Karpas-422 (cell line): ENCODE measurements around the gene PNPLA2. TPM values are rescaled to one million over a fixed set of nuclear protein-coding genes. Genes with fewer than 3 reads are reported as not detected.

ENCODE experiments used
- DNase-seq: peaks from one replicate; pipeline ENCODE4 v3.0.0-alpha.2; 2015
- H2AFZ ChIP-seq: fragments of 200-600 bp; sonication (generic); 2 replicates; pipeline ENCODE4 v1.6.1; 2014; ENCODE audit warnings: antibody characterized with exemption, low read length, mixed read lengths
- H3K27ac ChIP-seq: fragments of 200-600 bp; sonication (generic); 2 replicates; pipeline ENCODE4 v1.5.1; 2014; ENCODE audit warnings: mild to moderate bottlenecking, low read length, moderate library complexity
- H3K27me3 ChIP-seq: fragments of 200-600 bp; sonication (generic); 2 replicates; pipeline ENCODE4 v1.6.1; 2014; ENCODE audit warnings: low read length, mixed read lengths
- H3K36me3 ChIP-seq: fragments of 200-600 bp; sonication (generic); 2 replicates; pipeline ENCODE4 v1.6.1; 2014; ENCODE audit warnings: low read length, mixed read lengths; ENCODE audit not compliant: insufficient read depth
- H3K4me1 ChIP-seq: fragments of 200-600 bp; sonication (generic); 2 replicates; pipeline ENCODE4 v1.6.1; 2014; ENCODE audit warnings: mild to moderate bottlenecking, low read length, mixed read lengths
- H3K4me2 ChIP-seq: fragments of 200-600 bp; sonication (generic); 2 replicates; pipeline ENCODE4 v1.6.1; 2014; ENCODE audit warnings: low read length, low read depth, mild to moderate bottlenecking; ENCODE audit not compliant: poor library complexity, severe bottlenecking
- H3K4me3 ChIP-seq: fragments of 200-600 bp; sonication (generic); 2 replicates; pipeline ENCODE4 v1.5.1; 2014; ENCODE audit warnings: mild to moderate bottlenecking, antibody characterized with exemption, low read length, mixed read lengths
- H3K79me2 ChIP-seq: fragments of 200-600 bp; sonication (generic); 2 replicates; pipeline ENCODE4 v1.6.1; 2014; ENCODE audit warnings: mild to moderate bottlenecking, low read length, mixed read lengths
- H3K9ac ChIP-seq: fragments of 200-600 bp; sonication (generic); 2 replicates; pipeline ENCODE4 v1.6.0; 2014; ENCODE audit warnings: low read length
- H3K9me2 ChIP-seq: fragments of 200-600 bp; sonication (generic), shearing (Covaris generic); replicated peaks from 2 replicates; pipeline ENCODE4 v1.6.0; 2014; ENCODE audit warnings: mild to moderate bottlenecking, low read length, moderate library complexity; ENCODE audit not compliant: insufficient read depth
- H3K9me3 ChIP-seq: fragments of 300-700, 200-600 bp; sonication (generic); 2 replicates; pipeline ENCODE4 v1.6.1; 2014; ENCODE audit warnings: low read length, mixed read lengths
- H4K20me1 ChIP-seq: fragments of 200-600 bp; sonication (generic); 2 replicates; pipeline ENCODE4 v1.6.1; 2014; ENCODE audit warnings: mild to moderate bottlenecking, antibody characterized with exemption, low read length, low read depth; ENCODE audit not compliant: insufficient read depth
- total RNA-seq: library from RNA; depleted of rRNA; stranded (reverse); fragments of >200 nt; shearing (Covaris generic); gene quantifications from 2 replicates; pipeline ENCODE4 v1.2.3, GENCODE V29; 2014; ENCODE audit warnings: low replicate concordance

The PNPLA2 gene
- total RNA-seq, 1 experiment from 2014 or later: 32.5 TPM

DNA sequence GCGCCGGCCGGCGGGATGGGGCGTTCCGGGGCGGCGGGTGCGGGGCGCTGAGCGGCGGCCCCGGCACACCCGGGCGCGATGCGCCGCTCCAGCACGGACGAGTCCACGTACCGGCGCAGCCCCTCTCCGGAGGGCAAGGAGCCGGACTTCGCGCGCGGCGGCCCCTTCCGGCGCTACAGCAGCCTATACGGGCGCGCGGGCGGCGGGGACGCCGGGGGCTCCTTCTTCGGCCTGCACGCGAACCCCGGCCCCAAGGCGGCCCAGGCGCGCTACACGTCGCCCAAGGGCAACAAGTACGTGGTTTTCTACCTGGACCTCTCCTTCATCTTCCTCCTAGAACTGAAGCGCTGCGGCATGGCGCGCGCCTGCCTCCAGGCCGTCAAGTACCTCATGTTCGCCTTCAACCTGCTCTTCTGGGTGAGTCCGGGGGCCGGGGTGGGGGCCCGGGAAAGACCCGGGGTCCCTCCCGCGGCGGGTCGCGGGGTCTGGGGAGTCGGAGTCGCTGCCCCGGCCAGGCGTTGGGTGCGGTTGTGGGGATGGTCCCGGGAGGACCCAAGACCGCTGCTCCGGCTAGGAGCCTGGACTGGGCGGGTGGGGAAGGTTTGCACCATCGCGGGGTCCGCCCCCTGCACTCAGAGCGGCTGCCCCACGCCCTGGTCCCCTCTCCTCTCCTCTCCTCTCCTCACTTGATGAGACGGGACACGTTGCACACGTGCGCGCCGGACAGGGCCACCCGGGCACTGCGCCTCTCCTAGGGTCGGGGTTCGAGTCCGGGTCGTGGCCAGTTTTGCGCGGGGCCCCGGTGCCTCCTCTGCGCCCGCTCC lies 31.4 kb downstream of the PNPLA2 start:
- Histone ChIP-seq H3K9me3 (no peaks in the 10 kb centered on the region), H4K20me1 (peaks cover 14% of the 10 kb centered on the region; the same call in 1 of the 2 replicates), H3K4me3 (no peak overlapping the region), H3K9ac (no peak overlapping the region), H3K36me3 (no peaks in the 10 kb centered on the region), H3K4me2 (no peak overlapping the region), H3K9me2 (no peaks in the 10 kb centered on the region), H3K4me1 (peaks cover 11% of the 10 kb centered on the region), H3K27ac (no peak overlapping the region), H2AFZ (no peak overlapping the region), H3K79me2 (no peaks in the 10 kb centered on the region), H3K27me3 (no peaks in the 10 kb centered on the region)
- DNase-seq: no peak

DNA sequence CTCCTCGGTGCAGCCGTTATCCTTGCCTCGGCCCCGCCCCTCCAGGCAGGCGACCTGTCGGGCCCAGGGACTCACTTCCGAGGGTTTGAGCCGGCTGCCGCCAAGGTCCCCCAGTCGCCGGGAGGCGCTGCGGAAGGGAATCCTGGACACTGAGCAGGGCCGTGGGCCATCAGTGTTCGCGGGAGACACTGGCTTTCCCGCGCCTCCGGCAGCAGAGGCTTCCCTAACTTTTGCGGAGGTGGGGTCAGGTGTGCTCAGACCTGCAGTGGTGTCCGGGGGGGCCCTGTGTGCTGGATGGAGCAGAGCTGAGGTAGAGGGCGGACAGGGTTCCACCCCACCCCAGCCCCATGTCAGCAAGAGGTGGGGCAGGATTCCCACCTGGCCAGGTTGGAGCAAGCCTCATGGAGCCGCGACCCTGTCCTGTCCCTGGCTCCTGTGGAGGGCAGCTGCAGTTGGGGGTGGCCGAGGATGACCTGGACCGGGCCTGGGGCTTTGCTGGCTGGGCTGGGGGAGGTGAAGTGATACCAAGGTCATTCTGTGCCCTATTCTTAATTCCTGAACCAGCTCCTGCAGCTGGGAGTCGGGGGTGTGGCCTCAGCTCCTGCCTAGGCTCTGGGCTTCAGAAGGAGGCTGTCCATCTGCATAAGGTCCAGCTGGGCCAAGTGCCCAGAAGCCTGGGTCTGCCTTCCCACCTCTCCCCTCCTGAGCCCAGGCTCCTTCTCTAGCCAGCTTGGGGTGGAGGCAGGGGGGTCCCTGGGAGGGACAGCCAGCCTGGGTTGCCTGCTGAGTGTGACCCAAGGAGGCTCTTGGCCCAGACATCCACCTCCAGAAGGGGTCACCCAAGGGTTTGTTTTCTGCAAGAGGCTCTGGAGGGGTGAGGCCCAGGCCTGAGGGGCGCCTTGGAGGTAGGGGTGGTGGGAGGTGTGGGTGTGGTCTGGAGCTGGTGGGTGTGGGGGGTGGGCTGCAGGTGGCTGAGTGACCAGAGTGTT lies 32.4 kb downstream of the PNPLA2 start:
- Histone ChIP-seq H4K20me1 (peaks cover 9% of the 10 kb centered on the region; the same call in 1 of the 2 replicates), H3K4me3 (no peak overlapping the region), H3K9me3 (no peaks in the 10 kb centered on the region), H2AFZ (no peak overlapping the region), H3K4me1 (peaks cover 11% of the 10 kb centered on the region), H3K27ac (no peak overlapping the region), H3K27me3 (no peaks in the 10 kb centered on the region), H3K9me2 (no peaks in the 10 kb centered on the region), H3K4me2 (no peak overlapping the region), H3K36me3 (no peaks in the 10 kb centered on the region), H3K79me2 (no peaks in the 10 kb centered on the region), H3K9ac (no peak overlapping the region)
- peak; percentile 79 for DNase-seq

DNA sequence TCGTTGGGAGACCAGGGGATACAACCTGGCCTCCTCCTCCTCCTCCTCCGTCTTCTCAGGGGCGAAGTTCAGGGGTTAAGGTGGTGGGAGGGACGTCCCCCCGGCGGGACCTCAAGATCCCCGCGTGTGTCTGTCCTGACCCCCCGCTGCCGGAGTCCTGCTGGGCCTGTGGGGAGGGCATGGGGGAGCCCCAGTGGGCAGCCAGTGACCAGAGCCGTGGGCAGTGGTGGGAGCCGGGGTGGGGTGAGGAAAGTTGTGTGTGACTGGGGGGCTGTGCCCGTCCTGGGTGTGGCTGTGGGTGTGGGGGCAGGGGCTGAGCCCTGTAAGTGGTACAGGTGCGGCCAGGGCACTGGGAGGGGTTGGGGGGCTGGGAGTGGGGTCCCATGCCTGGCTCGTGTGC lies 34.0 kb downstream of the PNPLA2 start:
- H3K27me3 ChIP-seq: no peaks in the 10 kb centered on the region
- 0 out of 2 replicates have a peak, but pooled peaks cover 3% of the 10 kb centered on the region for H4K20me1 ChIP-seq
- no peak overlapping the region for H3K4me3 ChIP-seq
- H3K4me2 ChIP-seq: no peak overlapping the region
- H3K9me2 ChIP-seq: no peaks in the 10 kb centered on the region
- H3K4me1 ChIP-seq: peaks cover 20% of the 10 kb centered on the region
- H3K9me3 ChIP-seq: no peaks in the 10 kb centered on the region
- DNase-seq: no peak
- no peaks in the 10 kb centered on the region for H3K79me2 ChIP-seq
- no peak overlapping the region for H2AFZ ChIP-seq
- no peak overlapping the region for H3K9ac ChIP-seq
- H3K36me3 ChIP-seq: no peaks in the 10 kb centered on the region
- no peak overlapping the region for H3K27ac ChIP-seq

GRCh38 chr11:853682-854448 lies 35.2 kb downstream of the PNPLA2 start:
- Histone ChIP-seq H3K9ac (no peak overlapping the region), H4K20me1 (no peaks in the 10 kb centered on the region)

GRCh38 chr11:854601-855329 lies 36.1 kb downstream of the PNPLA2 start:
- Histone ChIP-seq H3K79me2 (no peaks in the 10 kb centered on the region), H3K4me2 (no peak overlapping the region), H3K4me3 (no peak overlapping the region), H3K27ac (no peak overlapping the region), H3K9me3 (no peaks in the 10 kb centered on the region), H2AFZ (no peak overlapping the region), H3K27me3 (no peaks in the 10 kb centered on the region), H3K9me2 (no peaks in the 10 kb centered on the region), H3K9ac (no peak overlapping the region), H3K36me3 (no peaks in the 10 kb centered on the region), H4K20me1 (no peaks in the 10 kb centered on the region), H3K4me1 (peaks cover 10% of the 10 kb centered on the region)
- DNase-seq: no peak

More at GRCh38 chr11:853682-854448, 35.2 kb downstream of the PNPLA2 start:
- Histone ChIP-seq H3K9me2 (no peaks in the 10 kb centered on the region), H3K79me2 (no peaks in the 10 kb centered on the region), H3K27me3 (no peaks in the 10 kb centered on the region), H3K4me2 (no peak overlapping the region), H3K36me3 (no peaks in the 10 kb centered on the region), H3K4me1 (peaks cover 15% of the 10 kb centered on the region), H3K27ac (no peak overlapping the region), H2AFZ (no peak overlapping the region), H3K4me3 (no peak overlapping the region), H3K9me3 (no peaks in the 10 kb centered on the region)
- peak; percentile 68 for DNase-seq

- no peak for DNase-seq
- Histone ChIP-seq H3K4me1 (peaks cover 10% of the 10 kb centered on the region), H3K9me3 (no peaks in the 10 kb centered on the region), H3K36me3 (no peaks in the 10 kb centered on the region), H3K4me2 (no peak overlapping the region), H3K27ac (no peak overlapping the region), H3K9me2 (no peaks in the 10 kb centered on the region), H3K79me2 (no peaks in the 10 kb centered on the region), H3K4me3 (no peak overlapping the region), H3K27me3 (no peaks in the 10 kb centered on the region), H2AFZ (no peak overlapping the region), H3K9ac (no peak overlapping the region), H4K20me1 (no peaks in the 10 kb centered on the region)
Measured at GRCh38 chr11:855330-855674, 36.6 kb downstream of the PNPLA2 start.

GRCh38 chr11:855796-856195 lies 37.1 kb downstream of the PNPLA2 start:
- Histone ChIP-seq H4K20me1 (no peaks in the 10 kb centered on the region), H3K9me3 (no peaks in the 10 kb centered on the region), H3K9ac (no peak overlapping the region), H2AFZ (no peak overlapping the region), H3K27ac (no peak overlapping the region), H3K4me3 (no peak overlapping the region), H3K4me2 (no peak overlapping the region), H3K4me1 (peaks cover 10% of the 10 kb centered on the region), H3K36me3 (no peaks in the 10 kb centered on the region), H3K27me3 (no peaks in the 10 kb centered on the region), H3K79me2 (no peaks in the 10 kb centered on the region), H3K9me2 (no peaks in the 10 kb centered on the region)
- no peak for DNase-seq
